ENCODE measurements around the gene C2CD2.
"Not testable (repeated sequence)": the region's sequence is repeated elsewhere in the genome, so short reads cannot be mapped to it uniquely, and the experiment has no call there.

Gene C2CD2

DNA sequence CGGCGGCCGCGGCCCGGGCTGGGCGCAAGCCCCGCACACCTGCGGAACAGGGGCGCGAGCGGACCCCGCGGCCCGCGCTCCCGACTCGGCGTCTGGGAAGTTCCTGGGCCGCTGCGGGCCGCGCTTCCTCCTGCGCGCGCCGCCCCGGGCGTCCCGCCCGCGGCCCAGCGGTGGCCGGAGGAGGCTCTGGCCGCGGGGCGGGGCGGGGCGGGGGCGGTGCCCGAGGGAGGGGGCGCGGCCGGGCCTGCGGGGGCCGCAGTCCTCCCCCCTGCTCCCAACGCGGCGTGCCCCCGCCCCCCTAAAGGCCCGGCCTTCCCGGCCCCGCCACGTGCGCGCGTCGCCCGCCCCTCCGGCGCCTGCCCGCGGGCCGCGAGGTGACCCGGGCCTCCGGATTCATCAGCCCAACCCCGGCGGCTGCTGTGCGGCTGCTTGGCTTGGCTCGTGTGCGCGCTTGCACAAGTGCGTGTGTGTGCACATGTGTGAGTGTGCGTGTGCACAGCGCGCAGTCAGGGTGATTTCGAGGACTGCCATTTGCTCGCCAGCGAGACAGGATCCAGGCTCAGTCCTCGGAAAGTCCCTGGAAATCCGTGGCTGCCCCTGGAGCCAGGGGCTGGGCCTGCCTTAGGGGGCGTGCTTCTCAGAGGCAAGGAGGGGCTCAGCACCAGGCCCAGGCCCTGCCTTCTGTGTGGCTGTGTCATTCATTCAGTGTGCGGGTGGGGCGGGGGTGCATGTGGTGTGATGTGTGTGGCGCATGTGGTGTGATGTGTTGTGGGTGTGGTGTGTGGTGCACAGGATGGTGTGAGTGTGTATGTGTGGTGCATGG is at the start of gene C2CD2:
Gene C2CD2 (minus strand): TSS at position 188 of the 823 bp plus-strand sequence. CDS start 370 bp downstream, outside the sequence.
- DNase-seq: peak; percentile 78

DNA sequence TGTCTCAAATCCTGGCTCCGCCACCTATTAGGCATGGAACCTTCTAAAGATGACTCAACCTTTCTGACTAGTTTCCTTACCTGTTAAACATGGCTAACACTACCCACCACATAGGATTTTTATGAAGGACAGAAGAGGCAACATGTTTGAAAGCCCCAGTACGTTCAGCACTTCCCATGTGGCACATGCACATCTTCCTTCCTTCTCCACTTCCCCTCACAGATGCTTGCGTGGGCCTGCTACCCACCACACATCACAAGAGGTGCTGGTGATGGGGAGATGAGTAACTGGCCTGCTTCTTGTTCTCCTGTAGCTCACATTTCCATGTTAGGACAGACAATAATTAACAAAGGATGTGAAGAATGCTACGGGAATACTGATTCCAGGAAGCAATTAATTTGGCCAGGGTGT is 49.2 kb upstream of the C2CD2 start:
- no peak for DNase-seq

DNA sequence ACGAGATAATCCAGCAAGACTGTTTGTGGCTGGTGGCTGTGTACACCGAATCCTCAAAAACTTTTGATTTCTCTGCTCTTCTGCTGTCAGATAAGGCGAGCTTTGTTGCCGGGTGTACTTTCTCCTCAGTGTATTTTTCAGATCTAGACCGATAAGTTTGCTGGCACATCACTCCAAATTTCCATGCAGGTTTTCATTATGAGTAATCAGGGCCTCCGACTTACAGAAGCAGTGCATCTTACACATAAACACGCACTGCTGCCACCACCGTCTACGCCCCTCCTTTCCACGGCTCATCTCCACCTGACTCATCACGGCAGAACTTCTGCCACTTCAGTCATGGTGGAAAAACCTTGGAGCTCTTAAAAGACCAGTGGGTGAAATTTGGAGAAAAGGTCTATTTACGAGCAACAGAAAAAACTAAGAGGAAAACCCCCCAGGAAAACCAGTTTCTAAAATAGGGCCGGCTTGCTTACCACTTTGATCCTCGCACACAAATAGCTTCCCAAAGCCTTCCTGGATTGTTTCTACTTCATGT is 48.7 kb upstream of the C2CD2 start:
- no peak for DNase-seq

DNA sequence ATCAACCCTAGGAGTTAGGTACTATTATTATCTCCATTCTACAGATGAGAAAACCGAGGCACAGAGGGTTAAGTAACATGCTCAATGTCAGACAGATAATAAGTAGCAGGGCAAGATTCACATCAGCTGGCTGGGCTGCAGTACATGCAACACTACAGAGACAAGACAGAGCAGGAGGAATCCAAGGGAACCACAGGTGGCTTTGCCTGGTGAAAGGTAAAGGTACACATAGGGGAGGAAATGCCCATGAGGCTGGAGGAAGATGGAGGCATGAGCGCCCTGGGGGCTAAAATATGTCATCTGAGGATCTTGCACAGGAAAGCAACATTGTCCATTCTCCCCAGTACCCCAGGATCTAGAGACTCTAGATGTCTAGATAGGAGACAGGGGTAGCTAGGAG is 48.0 kb upstream of the C2CD2 start:
- DNase-seq: no peak

DNA sequence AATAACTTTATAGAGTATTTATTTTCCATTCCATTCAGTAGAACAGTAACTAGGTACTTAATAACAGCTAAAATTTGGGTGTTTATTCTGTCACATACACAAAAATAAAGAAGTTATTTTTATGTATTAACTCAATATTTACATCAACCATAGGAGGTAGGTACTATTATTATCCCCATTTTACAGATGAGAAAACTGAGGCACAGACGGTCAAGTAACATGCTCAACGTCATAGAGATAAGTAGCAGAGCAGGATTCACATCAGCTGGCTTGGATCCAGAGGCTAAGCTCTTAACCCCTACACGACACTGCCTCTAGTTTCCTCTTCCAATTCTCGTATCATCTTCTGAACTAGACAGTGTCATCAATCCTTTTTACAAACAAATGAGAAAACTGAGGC is 47.1 kb upstream of the C2CD2 start:
- no peak for DNase-seq

DNA sequence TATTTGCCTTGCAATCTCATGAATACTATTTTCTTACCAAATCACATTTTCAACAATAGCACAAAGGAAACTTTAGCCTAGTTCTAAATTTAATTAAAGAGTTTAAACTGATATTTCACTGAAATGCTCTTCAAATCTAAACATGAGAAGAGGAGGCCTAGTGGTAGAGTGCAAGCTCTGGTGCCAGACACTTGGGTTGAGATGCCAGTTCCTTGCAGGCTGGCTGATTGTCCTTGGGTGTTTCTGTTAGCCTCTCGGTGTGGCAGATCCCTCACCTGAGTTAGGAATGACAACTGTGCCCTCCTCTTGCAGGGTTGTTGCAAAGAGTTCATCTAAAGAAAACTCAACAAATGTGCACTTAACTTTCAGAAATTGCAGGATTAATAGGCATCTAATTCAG is 43.8 kb upstream of the C2CD2 start:
- no peak for DNase-seq

DNA sequence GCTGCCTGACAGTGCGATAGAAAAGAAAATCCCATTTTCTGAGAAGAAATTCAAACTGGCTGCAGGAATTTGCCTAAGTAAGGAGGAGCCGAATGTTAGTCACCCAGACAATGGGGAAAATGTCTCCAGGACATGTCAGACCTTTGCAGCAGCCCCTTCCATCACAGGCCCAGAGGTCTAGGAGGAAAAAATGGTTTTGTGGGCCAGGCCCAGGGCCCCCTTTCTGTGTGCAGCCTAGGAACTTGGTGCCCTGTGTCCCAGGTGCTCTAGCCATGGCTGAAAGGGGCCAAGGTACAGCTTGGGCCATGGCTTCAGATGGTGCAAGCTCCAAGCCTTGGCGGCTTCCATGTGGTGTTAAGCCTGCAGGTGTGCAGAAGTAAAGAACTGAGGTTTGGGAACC is 41.8 kb upstream of the C2CD2 start:
- DNase-seq: no peak

DNA sequence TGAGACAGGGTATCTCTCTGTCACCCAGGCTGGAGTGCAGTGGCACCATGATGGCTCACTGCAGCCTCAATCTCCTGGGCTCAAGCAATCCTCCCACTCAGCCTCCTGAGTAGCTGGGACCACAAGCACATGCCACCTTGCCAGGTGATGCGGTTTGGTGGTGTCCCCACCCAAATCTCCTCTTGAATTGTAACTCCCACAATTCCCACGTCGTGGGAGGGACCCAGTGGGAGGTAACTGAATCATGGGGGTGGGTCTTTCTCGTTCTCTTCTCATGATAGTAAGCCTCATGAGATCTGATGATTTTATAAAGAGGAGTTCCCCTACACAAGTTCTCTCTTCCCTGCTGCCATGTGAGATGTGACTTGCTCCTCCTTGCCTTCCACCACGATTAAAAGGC is 40.8 kb upstream of the C2CD2 start:
- DNase-seq: not testable (repeated sequence)

DNA sequence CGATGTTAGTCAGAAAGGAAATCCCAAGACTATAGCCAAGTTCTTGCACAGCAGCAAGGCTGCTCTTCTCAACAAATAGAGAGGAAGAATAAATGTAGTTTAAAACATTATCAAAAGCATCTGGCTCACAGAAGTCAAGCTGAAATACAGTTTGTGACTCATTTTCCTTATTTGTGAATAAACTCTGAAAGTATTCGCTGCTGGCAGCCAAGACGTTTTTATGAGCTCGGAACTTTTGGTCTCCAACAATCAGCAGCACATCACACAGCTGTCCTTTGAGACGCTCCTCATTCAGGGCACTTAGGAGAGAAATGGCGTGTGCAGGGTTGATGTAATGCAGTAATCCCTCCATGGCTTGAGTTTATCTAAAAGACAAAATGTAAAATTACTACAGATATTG is 39.9 kb upstream of the C2CD2 start:
- no peak for DNase-seq

DNA sequence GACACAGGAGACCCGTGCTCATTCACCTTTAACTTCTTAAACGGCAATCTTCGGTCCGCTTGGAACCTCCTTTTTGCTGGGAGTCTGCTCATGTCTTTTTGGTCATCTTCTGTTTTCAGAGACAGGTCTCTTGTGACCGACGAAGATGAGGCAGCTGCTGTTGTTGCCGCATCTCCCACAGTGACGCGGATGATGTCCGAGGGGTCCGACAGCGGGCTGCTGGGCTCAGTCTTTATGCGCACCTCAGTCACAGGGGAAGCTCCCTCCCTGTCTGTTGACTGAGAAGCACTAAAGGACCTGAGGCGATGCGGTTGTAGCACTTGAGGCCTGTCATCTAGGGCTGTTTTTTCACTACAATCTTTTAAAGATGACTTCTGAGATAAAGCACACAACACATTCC is 38.8 kb upstream of the C2CD2 start:
- DNase-seq: no peak

DNA sequence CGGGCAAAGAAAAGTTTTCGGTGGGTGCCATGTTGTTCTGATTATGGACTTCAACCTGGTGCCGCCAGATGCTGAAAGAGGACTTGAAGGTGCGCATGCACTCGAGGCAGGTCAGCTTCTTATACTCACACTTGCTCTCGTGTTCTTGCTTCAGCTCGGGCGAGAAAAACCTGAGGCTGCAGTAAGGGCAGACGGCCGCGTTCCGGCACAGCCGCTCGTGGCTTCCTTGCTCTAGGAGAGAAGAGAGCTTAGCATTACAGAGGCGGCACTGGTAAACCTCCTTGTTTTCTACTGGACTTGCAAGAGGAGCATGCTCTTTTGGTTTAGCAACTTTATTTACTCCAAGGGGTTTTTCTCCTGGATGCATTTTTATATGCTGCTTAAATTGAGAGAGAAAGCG is 37.8 kb upstream of the C2CD2 start:
- DNase-seq: no peak

DNA sequence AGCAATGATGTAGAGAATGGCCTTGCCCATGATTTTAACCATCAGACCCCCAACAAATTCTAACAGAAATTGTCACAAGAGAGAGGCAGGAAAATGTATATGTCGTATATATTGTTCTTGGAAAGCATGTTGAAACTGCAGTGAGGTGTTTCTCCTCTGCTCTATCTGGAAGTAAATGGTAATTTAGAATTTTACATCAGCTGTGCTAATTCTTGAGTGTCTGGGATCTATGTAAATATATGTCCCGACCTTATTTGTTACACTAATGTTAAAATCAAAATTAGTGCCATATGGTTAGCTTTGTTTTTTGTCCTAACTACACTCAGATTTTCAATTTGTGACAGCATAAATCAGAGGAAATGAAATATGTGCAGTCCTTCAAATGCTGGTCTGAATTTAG is 35.9 kb upstream of the C2CD2 start:
- no peak for DNase-seq

DNA sequence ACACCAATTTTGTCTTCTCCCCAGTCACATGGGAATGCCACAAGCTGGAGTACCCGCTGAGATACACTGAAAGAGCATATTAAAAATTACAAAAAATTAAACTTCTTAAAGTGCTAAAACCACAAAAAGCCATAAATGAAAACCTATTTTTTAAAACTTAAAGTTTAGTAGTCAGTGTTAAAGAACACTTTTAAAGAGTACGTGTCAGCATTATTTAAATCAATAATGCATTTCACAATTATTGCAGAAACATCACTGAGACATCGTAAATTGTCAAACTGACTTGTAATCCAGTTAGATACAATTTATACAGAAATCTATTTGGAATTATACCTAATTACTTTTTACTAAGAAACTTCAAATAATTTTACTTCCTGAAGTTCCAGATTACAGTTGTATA is 33.5 kb upstream of the C2CD2 start:
- DNase-seq: no peak

DNA sequence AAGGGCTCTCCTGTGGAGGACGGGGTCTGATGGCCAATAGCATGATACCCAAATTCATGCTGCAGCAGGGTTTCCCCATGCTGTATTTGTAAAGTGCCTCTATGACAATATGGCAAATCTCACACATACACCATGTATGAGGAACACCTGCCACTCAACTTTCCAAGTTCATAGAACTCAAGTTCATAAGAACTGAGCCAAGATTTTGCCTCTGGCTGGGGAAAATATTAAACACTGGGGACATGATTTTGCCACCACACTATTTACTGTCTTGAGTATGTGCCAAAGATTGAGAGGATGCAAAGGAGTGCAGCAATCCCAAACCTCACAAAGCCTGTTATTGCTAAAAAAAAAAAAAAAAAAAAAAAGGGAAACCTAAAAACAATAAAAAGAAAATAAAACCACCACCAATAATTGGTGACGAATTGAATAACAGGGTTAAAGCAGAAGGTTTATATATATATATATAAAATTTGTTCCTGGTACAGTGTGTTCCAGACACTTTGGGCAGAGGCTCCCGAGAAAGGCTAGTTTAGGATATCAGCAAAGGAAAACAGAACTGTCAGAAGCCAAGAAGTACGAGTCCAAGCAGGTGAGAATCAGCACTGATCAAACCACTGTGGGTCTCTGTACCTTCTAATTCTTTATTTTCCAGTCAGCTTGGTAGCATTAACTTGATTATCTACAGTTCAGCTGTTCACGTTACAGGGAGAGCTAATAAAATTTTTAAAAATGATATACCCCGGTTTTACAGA is 32.0 kb upstream of the C2CD2 start:
- no peak for DNase-seq

DNA sequence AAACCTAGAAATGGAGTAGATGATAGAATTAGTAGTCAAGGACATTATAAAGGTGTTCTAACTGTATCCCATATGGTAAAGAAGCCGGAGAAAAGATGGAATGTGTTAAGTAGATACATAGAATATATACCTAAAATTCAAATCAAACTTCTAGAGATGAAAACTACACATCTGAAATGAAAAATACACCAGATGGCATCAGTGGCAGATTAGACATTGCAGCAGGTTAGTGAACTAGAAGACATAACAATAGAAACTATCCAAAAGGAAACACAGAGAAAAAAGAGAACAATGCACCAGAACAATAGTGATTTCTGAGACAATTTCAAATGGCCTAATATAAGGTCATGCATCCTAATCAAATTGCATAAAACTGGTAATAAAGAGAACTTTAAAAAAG is 29.4 kb upstream of the C2CD2 start:
- DNase-seq: no peak

DNA sequence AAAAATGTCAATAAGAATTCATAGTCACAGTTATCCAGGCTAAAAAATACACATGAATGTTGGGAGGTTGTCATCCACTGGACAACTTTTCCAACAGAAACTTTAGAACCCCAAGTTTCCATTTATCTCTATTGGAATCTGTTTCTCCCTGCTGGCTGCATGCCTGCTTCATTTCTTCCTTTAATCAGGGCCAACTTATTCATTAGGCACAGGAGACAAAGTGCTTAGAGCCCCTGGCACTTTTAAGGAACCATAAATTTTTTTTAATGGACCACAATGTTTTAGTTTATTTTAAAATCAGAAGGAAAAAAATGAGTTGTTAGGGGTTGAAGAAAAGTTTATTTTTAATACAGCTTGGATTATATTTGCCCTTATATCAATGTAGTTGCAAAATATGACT is 26.7 kb upstream of the C2CD2 start:
- DNase-seq: no peak

DNA sequence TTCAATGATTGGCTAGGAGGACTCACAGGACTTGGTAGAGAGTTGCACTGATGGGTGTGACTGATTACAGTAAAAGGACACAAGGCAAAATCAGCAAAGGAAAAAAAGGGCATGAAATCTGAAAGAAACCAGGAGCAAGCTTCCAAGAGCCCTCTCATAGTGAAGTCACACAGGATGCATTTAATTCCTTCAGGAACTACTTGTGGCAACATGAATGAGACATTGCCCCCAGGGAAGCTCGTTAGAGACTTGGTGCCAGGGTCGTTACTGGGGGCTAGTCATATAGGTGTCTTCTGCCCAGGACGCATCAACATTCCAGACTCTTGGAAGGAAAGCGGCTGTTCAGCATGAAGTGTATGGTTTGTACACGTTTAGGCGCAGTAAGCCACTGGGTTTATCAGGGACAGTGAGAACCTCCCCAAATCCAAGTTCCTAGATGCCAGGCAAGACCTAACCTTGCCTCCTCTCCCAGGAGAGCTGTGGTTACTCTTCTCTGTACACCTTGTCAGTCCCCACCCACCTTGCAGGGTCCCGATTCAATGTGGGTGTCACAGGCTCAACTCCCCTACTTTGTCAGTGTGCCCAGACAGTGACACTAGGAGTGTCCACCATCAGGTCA is 26.0 kb upstream of the C2CD2 start:
- no peak for DNase-seq

DNA sequence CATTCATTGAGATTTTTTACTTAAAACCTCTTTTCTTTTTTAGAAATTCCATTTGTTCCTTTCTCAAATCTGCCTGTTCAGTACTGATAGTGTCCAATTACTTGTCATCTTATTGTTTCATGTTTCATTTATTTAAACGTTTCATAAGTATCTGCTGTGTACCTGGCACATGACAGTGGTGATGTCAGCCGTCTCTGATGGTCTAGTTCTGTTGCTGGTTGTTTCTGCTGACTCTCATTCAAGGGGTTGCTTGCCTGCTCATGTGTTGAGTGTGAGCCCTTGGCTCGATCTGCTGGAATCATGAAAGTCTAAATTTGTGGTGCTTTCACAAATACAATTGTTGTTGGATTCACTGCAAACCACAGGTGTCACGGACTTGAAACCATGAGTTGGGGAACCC is 25.5 kb upstream of the C2CD2 start:
- no peak for DNase-seq

DNA sequence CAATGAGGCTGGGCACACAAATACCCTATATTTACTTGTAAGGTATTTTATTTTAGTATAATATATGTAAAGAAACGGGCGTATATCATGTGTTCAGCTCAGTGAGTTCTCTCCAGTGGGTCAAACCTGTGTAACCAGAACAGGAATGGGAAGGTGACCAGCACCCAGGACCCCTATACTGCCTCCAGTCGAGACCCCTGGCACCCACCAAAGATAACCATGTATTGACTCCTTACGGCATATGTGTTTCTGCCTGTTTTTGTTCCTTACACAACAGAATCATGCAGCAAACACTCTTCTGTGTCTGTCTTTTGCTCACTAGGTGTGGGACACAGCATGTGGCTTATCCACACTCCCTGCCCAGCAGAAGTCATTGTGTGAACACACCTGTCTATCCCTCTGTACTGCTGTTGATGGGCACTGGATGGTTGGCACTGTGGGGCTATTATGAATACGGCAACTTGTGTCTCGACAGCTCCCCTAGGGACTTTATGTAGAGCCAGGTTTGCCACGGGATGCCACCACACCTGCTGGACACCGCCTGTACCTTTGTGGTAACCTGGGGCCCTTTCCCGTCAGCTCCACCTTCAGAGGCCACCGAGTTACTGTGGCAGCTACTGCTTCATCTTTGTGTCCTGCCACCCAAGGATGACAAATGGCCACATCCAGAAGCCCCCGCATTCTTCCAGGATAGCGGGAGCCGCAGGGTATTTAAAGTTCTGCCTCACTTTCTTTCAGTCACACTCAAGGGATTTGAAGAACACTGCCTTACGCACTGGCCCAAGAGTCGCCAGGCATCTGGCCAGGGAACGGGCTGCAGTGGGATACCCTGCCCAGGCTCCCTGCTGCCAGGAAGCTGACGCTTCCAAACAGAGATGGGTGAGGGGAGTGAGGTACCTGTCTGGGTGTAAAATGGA is 23.5 kb upstream of the C2CD2 start:
- no peak for DNase-seq

DNA sequence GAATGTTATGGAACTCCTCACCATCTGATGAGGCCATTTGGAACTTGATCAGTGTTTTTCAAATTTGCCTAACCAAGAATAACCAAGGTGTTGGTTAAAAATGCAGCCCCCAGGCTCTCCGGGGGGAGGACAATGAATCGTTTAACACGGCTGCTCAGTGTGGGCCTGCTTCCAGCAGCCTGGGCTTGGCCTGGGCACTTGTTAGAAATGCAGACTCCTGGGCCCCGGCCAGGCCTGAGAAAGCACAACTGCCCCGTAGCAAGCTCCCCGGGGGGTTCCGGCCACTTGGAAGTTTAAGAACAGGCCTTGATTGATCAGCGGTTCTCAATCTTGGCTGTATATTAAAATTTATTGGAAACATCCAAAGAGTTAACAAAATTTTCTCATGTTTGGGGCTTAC is 22.8 kb upstream of the C2CD2 start:
- DNase-seq: no peak

DNA sequence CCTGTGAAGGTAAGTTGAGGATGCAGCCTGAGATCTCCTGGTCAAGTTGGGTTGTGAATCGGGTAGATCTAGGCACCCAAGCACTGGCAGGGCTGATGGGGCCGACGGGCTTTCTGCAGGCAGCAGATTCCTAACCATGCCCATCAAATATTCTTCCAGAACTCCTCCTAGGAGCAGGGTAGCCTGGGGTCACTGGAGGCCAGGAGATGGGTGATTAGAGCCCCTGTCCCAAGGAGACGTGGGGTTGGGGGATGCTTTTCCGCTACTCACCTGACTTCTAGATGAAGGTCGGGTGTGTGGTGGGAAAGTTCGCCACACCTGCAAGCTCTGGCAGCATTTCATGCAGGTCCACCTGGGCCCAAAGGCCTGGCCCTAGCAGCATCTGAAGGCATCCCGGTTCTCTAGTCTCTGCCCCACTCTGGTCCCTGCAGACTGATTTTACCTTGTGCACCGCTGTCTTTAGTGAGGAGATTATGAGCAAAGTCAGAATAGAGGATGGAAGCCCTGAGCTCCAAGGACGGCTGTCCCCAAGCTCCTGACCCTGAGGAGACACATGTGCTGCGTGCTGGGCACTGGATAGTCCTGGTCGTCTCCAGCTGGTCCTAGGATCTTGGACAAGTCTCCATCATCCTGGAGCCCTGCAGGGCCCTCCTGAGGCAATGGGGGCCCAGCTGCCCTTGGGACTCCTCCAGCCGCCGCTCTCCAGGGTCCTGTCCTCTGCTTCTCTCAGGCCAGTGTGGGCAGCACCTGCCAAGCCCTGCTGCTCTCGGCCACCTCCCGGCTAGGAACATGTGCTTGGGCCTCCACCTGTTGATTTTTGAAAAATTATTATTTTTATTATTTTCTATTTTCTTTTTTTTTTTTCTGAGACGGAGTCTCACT is 21.8 kb upstream of the C2CD2 start:
- DNase-seq: no peak

DNA sequence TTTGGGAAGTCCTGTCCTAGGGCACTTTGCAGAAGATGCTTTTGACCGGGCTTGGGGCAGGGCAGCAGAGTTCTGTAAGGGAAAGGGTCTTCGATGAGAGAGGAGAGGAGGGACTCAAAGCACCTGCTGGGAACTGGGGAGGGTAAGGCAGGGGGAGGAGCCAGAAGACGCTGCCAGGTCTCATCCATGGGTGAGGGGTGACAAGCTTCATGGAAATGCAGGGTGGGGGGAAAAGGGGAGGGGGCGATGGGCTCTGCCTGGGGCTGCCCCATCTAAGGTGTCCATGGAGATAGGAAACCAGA is 20.9 kb upstream of the C2CD2 start:
- DNase-seq: no peak

All from OCI-M1 (cell line).